ENCODE data around the gene CHD9.

Gene CHD9

GRCh38 chr16:53372992-53373871 is 318.4 kb downstream of the CHD9 start:
- DNase-seq: no peak
- H3K4me3 Mint-ChIP-seq: no peak overlapping the region
- H3K27ac Mint-ChIP-seq: no peak overlapping the region
- H3K9me3 Mint-ChIP-seq: no peaks in the 10 kb centered on the region
- H3K4me1 Mint-ChIP-seq: no peaks in the 10 kb centered on the region
- TF ChIP-seq CTCF (IDR thresholded peaks at IDR 0.05): no peak
- peaks cover 4% of the 10 kb centered on the region for H3K27me3 Mint-ChIP-seq (ENCODE audit: low read depth, poor library complexity)
- H3K36me3 Mint-ChIP-seq (ENCODE audit: low read depth): no peaks in the 10 kb centered on the region

GRCh38 chr16:53374800-53375199 is 320.0 kb downstream of the CHD9 start:
- Mint-ChIP-seq H3K9me3 (no peaks in the 10 kb centered on the region), H3K27me3 (ENCODE audit: low read depth, poor library complexity) (no peaks in the 10 kb centered on the region)

GRCh38 chr16:53378138-53378537 is 323.3 kb downstream of the CHD9 start:
- Mint-ChIP-seq H3K4me1 (no peaks in the 10 kb centered on the region), H3K27me3 (ENCODE audit: low read depth, poor library complexity) (no peaks in the 10 kb centered on the region), H3K9me3 (peaks cover 13% of the 10 kb centered on the region), H3K36me3 (ENCODE audit: low read depth) (no peaks in the 10 kb centered on the region), H3K27ac (no peak overlapping the region), H3K4me3 (no peak overlapping the region)
- no peak for TF ChIP-seq CTCF (IDR thresholded peaks at IDR 0.05)
- no peak for DNase-seq

More at GRCh38 chr16:53374800-53375199, 320.0 kb downstream of the CHD9 start:
- Mint-ChIP-seq H3K4me1 (no peaks in the 10 kb centered on the region), H3K27ac (no peak overlapping the region), H3K36me3 (ENCODE audit: low read depth) (no peaks in the 10 kb centered on the region), H3K4me3 (no peak overlapping the region)
- TF ChIP-seq CTCF (IDR thresholded peaks at IDR 0.05): no peak
- no peak for DNase-seq

Measured in nephron progenitor cell (in vitro differentiated cells).